OCI-LY1 (cell line): ENCODE measurements around the gene RGS9.

Experiments
- H2AFZ ChIP-seq: fragments of 200-600 bp; sonication (generic), shearing (Covaris generic); 2 replicates; pipeline ENCODE4 v1.6.0; 2014; ENCODE audit warnings: antibody characterized with exemption, mild to moderate bottlenecking, low read length
- H3F3A ChIP-seq: fragments of 200-600 bp; sonication (generic), shearing (Covaris generic); 2 replicates; pipeline ENCODE4 v1.6.0; 2014; ENCODE audit warnings: mild to moderate bottlenecking, antibody characterized with exemption, low read length, moderate library complexity; ENCODE audit not compliant: insufficient read depth
- H3K27ac ChIP-seq: fragments of 200-600 bp; sonication (generic); 2 replicates; pipeline ENCODE4 v1.5.1; 2014; ENCODE audit warnings: low read length, mixed run types, mild to moderate bottlenecking, low read depth; ENCODE audit not compliant: poor library complexity, severe bottlenecking
- H3K27me3 ChIP-seq: fragments of 200-600 bp; sonication (generic); 2 replicates; pipeline ENCODE4 v1.6.0; 2014; ENCODE audit warnings: antibody characterized with exemption, mild to moderate bottlenecking, low read length, moderate library complexity; ENCODE audit not compliant: insufficient read depth
- H3K36me3 ChIP-seq: fragments of 200-600 bp; sonication (generic); 2 replicates; pipeline ENCODE4 v1.6.1; 2014; ENCODE audit warnings: mild to moderate bottlenecking, antibody characterized with exemption, low read length, moderate library complexity, mixed read lengths; ENCODE audit not compliant: insufficient read depth
- H3K4me1 ChIP-seq: fragments of 200-600 bp; sonication (generic); 2 replicates; pipeline ENCODE4 v1.5.1; 2014; ENCODE audit warnings: mild to moderate bottlenecking, low read length, moderate library complexity; ENCODE audit not compliant: insufficient read depth, severe bottlenecking
- H3K4me2 ChIP-seq: fragments of 200-600 bp; sonication (generic), shearing (Covaris generic); 2 replicates; pipeline ENCODE4 v1.6.1; 2014; ENCODE audit warnings: low read length
- H3K4me3 ChIP-seq: fragments of 200-600 bp; sonication (generic); 2 replicates; pipeline ENCODE4 v1.5.1; 2014; ENCODE audit warnings: low read length, low read depth, mild to moderate bottlenecking, mixed read lengths; ENCODE audit not compliant: poor library complexity, severe bottlenecking
- H3K79me2 ChIP-seq: fragments of 200-600 bp; shearing (Covaris generic); 2 replicates; pipeline ENCODE4 v1.6.1; 2016; ENCODE audit warnings: mixed run types, low read length, mixed read lengths; ENCODE audit not compliant: insufficient read depth
- H3K9ac ChIP-seq: fragments of 200-600 bp; sonication (generic), shearing (Covaris generic); 2 replicates; pipeline ENCODE4 v1.6.1; 2014; ENCODE audit warnings: mild to moderate bottlenecking, low read length, mixed read lengths
- H3K9me2 ChIP-seq: fragments of 200-600 bp; sonication (generic), shearing (Covaris generic); 2 replicates; pipeline ENCODE4 v1.6.1; 2014; ENCODE audit warnings: low read depth, mild to moderate bottlenecking, low read length, mixed read lengths
- H3K9me3 ChIP-seq: fragments of 200-600 bp; shearing (Covaris generic); 2 replicates; pipeline ENCODE4 v1.6.1; 2014; ENCODE audit warnings: low read length, mixed read lengths
- H4K20me1 ChIP-seq: fragments of 200-600 bp; sonication (generic), shearing (Covaris generic); 2 replicates; pipeline ENCODE4 v1.6.0; 2016; ENCODE audit warnings: mild to moderate bottlenecking, low read length; ENCODE audit not compliant: insufficient read depth
- CTCF ChIP-seq: fragments of 200-600 bp; sonication (generic), shearing (Covaris generic); IDR thresholded peaks from 2 replicates; pipeline ENCODE4 v1.5.1; 2017; ENCODE audit warnings: mild to moderate bottlenecking, antibody characterized with exemption, low read length, moderate library complexity, mixed read lengths
- EZH2 ChIP-seq: fragments of 200-600 bp; sonication (generic), shearing (Covaris generic); IDR thresholded peaks from 2 replicates; pipeline ENCODE4 v1.8.0; 2017; ENCODE audit warnings: borderline replicate concordance, mixed run types, mild to moderate bottlenecking, antibody characterized with exemption, low read length, moderate library complexity, mixed read lengths

RGS9 gene

GRCh38 chr17:65243838-65244625 is 106.9 kb downstream of the RGS9 start:
- H3K36me3 ChIP-seq: no peaks in the 10 kb centered on the region
- H3K4me3 ChIP-seq: no peak overlapping the region
- H2AFZ ChIP-seq: no peak overlapping the region
- no peaks in the 10 kb centered on the region; the same call in 1 of the 2 replicates for H3K27me3 ChIP-seq
- no peaks in the 10 kb centered on the region for H3K9me3 ChIP-seq
- H3K9ac ChIP-seq: no peak overlapping the region
- H3K4me1 ChIP-seq: no peaks in the 10 kb centered on the region
- H3K4me2 ChIP-seq: no peak overlapping the region
- no peaks in the 10 kb centered on the region for H3K9me2 ChIP-seq
- no peak overlapping the region for H3K27ac ChIP-seq
- H3K79me2 ChIP-seq: no peaks in the 10 kb centered on the region
- no peaks in the 10 kb centered on the region for H3F3A ChIP-seq
- no peak for TF ChIP-seq CTCF
- TF ChIP-seq EZH2: no peak
- H4K20me1 ChIP-seq: no peaks in the 10 kb centered on the region

GRCh38 chr17:65246252-65246651 is 109.1 kb downstream of the RGS9 start:
- H2AFZ ChIP-seq: no peak overlapping the region
- H3K4me3 ChIP-seq: no peak overlapping the region
- H3K79me2 ChIP-seq: no peaks in the 10 kb centered on the region
- TF ChIP-seq EZH2: no peak
- TF ChIP-seq CTCF: no peak
- no peak overlapping the region for H3K4me2 ChIP-seq
- no peaks in the 10 kb centered on the region; the same call in 1 of the 2 replicates for H3K27me3 ChIP-seq
- H3K27ac ChIP-seq: no peak overlapping the region
- no peaks in the 10 kb centered on the region for H4K20me1 ChIP-seq
- H3K9me3 ChIP-seq: no peaks in the 10 kb centered on the region
- no peaks in the 10 kb centered on the region for H3K9me2 ChIP-seq
- H3K9ac ChIP-seq: no peak overlapping the region
- no peaks in the 10 kb centered on the region for H3F3A ChIP-seq
- H3K4me1 ChIP-seq: no peaks in the 10 kb centered on the region
- H3K36me3 ChIP-seq: no peaks in the 10 kb centered on the region

- no peaks in the 10 kb centered on the region for H3K79me2 ChIP-seq
Observed at GRCh38 chr17:65249774-65250173, 112.6 kb downstream of the RGS9 start.

More at GRCh38 chr17:65249774-65250173, 112.6 kb downstream of the RGS9 start:
- TF ChIP-seq EZH2 (no peak), CTCF (no peak)
- Histone ChIP-seq H3K36me3 (no peaks in the 10 kb centered on the region), H3K9me2 (no peaks in the 10 kb centered on the region), H3K9me3 (no peaks in the 10 kb centered on the region), H2AFZ (no peak overlapping the region), H3K4me1 (no peaks in the 10 kb centered on the region), H3K9ac (no peak overlapping the region), H3K4me3 (no peak overlapping the region), H4K20me1 (no peaks in the 10 kb centered on the region), H3K4me2 (no peak overlapping the region), H3F3A (no peaks in the 10 kb centered on the region), H3K27me3 (no peaks in the 10 kb centered on the region), H3K27ac (no peak overlapping the region)
